ENCODE measurements around the gene PHACTR3.
"Not testable (repeated sequence)": the region's sequence is repeated elsewhere in the genome, so short reads cannot be mapped to it uniquely, and the experiment has no call there.

The PHACTR3 gene

GRCh38 chr20:59618131-59618530 lies 13.8 kb downstream of the PHACTR3 start:
- DNase-seq (ENCODE audit: low read depth): no peak
- TF ChIP-seq CTCF (IDR thresholded peaks at IDR 0.05; ENCODE audit: insufficient read depth, low read depth, low read length, missing control alignments): no peak

GRCh38 chr20:59618585-59618984 lies 14.2 kb downstream of the PHACTR3 start:
- H3K4me3 ChIP-seq (ENCODE audit: low read depth, low read length); DNase-seq (ENCODE audit: low read depth): not testable (repeated sequence)

More at GRCh38 chr20:59618131-59618530, 13.8 kb downstream of the PHACTR3 start:
- H3K4me3 ChIP-seq (ENCODE audit: low read depth, low read length): no peak overlapping the region

- no peak for TF ChIP-seq CTCF (IDR thresholded peaks at IDR 0.05; ENCODE audit: insufficient read depth, low read depth, low read length, missing control alignments)
- DNase-seq (ENCODE audit: low read depth): no peak
- no peak overlapping the region for H3K4me3 ChIP-seq (ENCODE audit: low read depth, low read length)
Observed at GRCh38 chr20:59620860-59621505, 16.6 kb downstream of the PHACTR3 start.

- no peak for TF ChIP-seq CTCF (IDR thresholded peaks at IDR 0.05; ENCODE audit: insufficient read depth, low read depth, low read length, missing control alignments)
- DNase-seq (ENCODE audit: low read depth): no peak
- no peak overlapping the region for H3K4me3 ChIP-seq (ENCODE audit: low read depth, low read length)
Observed at GRCh38 chr20:59622496-59622895, 18.2 kb downstream of the PHACTR3 start.

- DNase-seq (ENCODE audit: low read depth): no peak
- TF ChIP-seq CTCF (IDR thresholded peaks at IDR 0.05; ENCODE audit: insufficient read depth, low read depth, low read length, missing control alignments): no peak
- no peak overlapping the region for H3K4me3 ChIP-seq (ENCODE audit: low read depth, low read length)
Observed at GRCh38 chr20:59623133-59623532, 18.8 kb downstream of the PHACTR3 start.

GRCh38 chr20:59623583-59623982 lies 19.2 kb downstream of the PHACTR3 start:
- no peak for TF ChIP-seq CTCF (IDR thresholded peaks at IDR 0.05; ENCODE audit: insufficient read depth, low read depth, low read length, missing control alignments)
- no peak overlapping the region for H3K4me3 ChIP-seq (ENCODE audit: low read depth, low read length)
- no peak for DNase-seq (ENCODE audit: low read depth)

- TF ChIP-seq CTCF (IDR thresholded peaks at IDR 0.05; ENCODE audit: insufficient read depth, low read depth, low read length, missing control alignments): no peak
- no peak overlapping the region for H3K4me3 ChIP-seq (ENCODE audit: low read depth, low read length)
- no peak for DNase-seq (ENCODE audit: low read depth)
Observed at GRCh38 chr20:59624401-59624800, 20.1 kb downstream of the PHACTR3 start.
